Type B pancreatic cell (in vitro differentiated cells): ENCODE results near the gene ELF3. TPM values are rescaled to one million over a fixed set of nuclear protein-coding genes. Genes with fewer than 3 reads are reported as not detected.

ENCODE experiments used
- DNase-seq: peaks from one replicate; pipeline ENCODE4 v3.0.0; 2021; ENCODE audit warnings: mixed read lengths; ENCODE audit not compliant: unreplicated experiment; ENCODE audit errors: extremely low spot score
- H3K27ac Mint-ChIP-seq: 2 replicates; pipeline ENCODE4 v1.8.0; 2021; ENCODE audit warnings: mild to moderate bottlenecking, mixed read lengths
- H3K27me3 Mint-ChIP-seq: 2 replicates; pipeline ENCODE4 v1.8.0; 2021; ENCODE audit warnings: mixed read lengths
- H3K36me3 Mint-ChIP-seq: 2 replicates; pipeline ENCODE4 v1.8.0; 2021; ENCODE audit warnings: mixed read lengths
- H3K4me1 Mint-ChIP-seq: one replicate; pipeline ENCODE4 v1.8.0; 2021; ENCODE audit warnings: mixed read lengths; ENCODE audit not compliant: unreplicated experiment
- H3K4me3 Mint-ChIP-seq: 2 replicates; pipeline ENCODE4 v1.8.0; 2021; ENCODE audit warnings: mild to moderate bottlenecking, mixed read lengths
- H3K9me3 Mint-ChIP-seq: 2 replicates; pipeline ENCODE4 v1.8.0; 2021; ENCODE audit warnings: mixed read lengths
- total RNA-seq: library from RNA; stranded (reverse); gene quantifications from 2 replicates; pipeline ENCODE4 v1.2.1, GENCODE V29; 2021; ENCODE audit warnings: low replicate concordance
- TF ChIP-seq, protein P1 (sequence below): fragments of 200-600 bp; sonication (generic); conservative IDR thresholded peaks from 2 replicates; pipeline ENCODE4 v1.5.0; 2021; ENCODE audit warnings: antibody characterized with exemption, mild to moderate bottlenecking

Gene ELF3
- total RNA-seq, 1 donor from 2014 or later = 237 TPM

GRCh38 chr1:202045705-202046104 lies 35.3 kb downstream of the ELF3 start:
- TF ChIP-seq, protein P1, sequence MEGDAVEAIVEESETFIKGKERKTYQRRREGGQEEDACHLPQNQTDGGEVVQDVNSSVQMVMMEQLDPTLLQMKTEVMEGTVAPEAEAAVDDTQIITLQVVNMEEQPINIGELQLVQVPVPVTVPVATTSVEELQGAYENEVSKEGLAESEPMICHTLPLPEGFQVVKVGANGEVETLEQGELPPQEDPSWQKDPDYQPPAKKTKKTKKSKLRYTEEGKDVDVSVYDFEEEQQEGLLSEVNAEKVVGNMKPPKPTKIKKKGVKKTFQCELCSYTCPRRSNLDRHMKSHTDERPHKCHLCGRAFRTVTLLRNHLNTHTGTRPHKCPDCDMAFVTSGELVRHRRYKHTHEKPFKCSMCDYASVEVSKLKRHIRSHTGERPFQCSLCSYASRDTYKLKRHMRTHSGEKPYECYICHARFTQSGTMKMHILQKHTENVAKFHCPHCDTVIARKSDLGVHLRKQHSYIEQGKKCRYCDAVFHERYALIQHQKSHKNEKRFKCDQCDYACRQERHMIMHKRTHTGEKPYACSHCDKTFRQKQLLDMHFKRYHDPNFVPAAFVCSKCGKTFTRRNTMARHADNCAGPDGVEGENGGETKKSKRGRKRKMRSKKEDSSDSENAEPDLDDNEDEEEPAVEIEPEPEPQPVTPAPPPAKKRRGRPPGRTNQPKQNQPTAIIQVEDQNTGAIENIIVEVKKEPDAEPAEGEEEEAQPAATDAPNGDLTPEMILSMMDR = no peak
- no peaks in the 10 kb centered on the region for H3K36me3 Mint-ChIP-seq
- H3K4me1 Mint-ChIP-seq = peaks cover 9% of the 10 kb centered on the region
- DNase-seq = no peak
- H3K27ac Mint-ChIP-seq = peak overlapping the region; percentile 91
- no peaks in the 10 kb centered on the region for H3K9me3 Mint-ChIP-seq
- no peaks in the 10 kb centered on the region for H3K27me3 Mint-ChIP-seq
- H3K4me3 Mint-ChIP-seq = no peak overlapping the region

DNA sequence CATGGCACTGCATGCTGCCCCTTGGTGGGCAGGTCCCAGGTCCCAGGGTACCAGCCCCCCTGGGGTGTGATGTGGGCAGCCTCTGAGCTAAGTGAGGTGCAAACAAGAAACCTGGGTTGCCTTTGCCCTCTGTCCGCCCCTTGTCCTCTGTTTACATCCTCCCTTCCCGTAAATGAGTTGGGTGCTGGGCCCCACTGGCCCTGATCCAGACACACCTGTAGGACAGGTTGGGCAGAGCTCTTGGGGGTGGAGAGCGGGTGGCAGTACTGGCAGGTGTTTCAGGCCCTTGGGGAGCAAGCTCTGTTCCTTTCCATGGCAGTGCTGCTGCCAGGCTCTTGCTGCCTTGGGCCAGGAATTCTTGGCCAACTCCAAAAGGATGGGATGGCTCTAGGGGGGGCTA lies 35.8 kb downstream of the ELF3 start:
- Mint-ChIP-seq H3K9me3 (no peaks in the 10 kb centered on the region), H3K4me3 (peak overlapping the region; percentile 60), H3K27ac (peak overlapping the region; percentile 91), H3K36me3 (no peaks in the 10 kb centered on the region), H3K27me3 (no peaks in the 10 kb centered on the region), H3K4me1 (peaks cover 9% of the 10 kb centered on the region)
- DNase-seq = no peak
- TF ChIP-seq, protein P1 = no peak

DNA sequence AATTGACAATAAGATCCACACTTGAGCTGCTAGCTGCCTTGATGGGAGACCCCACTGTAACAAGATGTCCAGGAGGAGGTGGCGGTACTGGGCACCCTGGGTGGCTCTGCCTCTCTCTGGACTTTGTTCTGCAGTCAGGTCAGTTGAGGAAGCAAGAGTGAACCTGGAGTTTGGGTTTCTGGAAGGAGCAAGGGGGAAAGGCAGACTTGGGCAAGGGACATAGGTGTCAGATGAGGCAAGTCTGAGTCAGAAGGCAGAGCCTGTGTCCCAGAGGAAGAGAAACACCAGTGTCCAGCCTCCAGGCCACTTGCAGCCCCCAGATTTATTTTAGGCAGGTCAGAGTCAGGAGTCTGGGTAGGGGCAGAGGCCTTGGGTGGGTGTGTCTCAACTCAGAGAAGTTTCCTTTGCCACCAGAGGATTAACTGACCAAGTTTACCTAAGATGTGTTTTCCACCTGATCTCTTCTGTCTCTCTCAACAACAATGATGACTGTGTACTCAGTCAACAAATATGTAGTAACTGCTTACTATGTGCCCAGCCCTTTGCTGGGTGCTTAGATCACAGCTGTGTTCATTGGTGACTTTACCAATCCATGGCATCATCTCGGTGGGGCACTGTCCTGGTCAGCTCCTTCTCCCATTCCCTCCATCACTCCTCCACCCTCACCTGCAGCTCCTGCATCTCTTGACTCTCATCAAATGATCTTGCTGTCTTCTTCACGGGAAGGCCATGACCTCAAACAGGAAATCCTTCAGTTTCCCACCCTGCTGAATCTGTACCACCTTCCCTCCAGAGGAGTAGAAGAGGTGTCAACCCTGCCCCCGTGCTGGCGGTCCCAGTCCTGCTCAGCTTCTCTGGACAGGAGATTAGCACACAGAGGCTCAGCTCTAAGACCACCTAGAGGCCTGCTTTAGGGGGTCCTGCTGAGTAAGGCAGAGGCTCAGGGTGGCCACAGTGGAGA lies 36.6 kb downstream of the ELF3 start:
- TF ChIP-seq, protein P1 = no peak
- Mint-ChIP-seq H3K4me3 (peak overlapping the region; percentile 32), H3K4me1 (peaks cover 9% of the 10 kb centered on the region), H3K27me3 (no peaks in the 10 kb centered on the region), H3K36me3 (no peaks in the 10 kb centered on the region), H3K9me3 (no peaks in the 10 kb centered on the region), H3K27ac (peak overlapping the region; percentile 91)
- DNase-seq = no peak

GRCh38 chr1:202047977-202048376 lies 37.6 kb downstream of the ELF3 start:
- no peaks in the 10 kb centered on the region for H3K9me3 Mint-ChIP-seq
- H3K27me3 Mint-ChIP-seq = no peaks in the 10 kb centered on the region
- no peak for DNase-seq
- peaks cover 9% of the 10 kb centered on the region for H3K4me1 Mint-ChIP-seq
- TF ChIP-seq, protein P1 = no peak
- no peak overlapping the region for H3K4me3 Mint-ChIP-seq
- peak overlapping the region; percentile 91 for H3K27ac Mint-ChIP-seq
- H3K36me3 Mint-ChIP-seq = no peaks in the 10 kb centered on the region

DNA sequence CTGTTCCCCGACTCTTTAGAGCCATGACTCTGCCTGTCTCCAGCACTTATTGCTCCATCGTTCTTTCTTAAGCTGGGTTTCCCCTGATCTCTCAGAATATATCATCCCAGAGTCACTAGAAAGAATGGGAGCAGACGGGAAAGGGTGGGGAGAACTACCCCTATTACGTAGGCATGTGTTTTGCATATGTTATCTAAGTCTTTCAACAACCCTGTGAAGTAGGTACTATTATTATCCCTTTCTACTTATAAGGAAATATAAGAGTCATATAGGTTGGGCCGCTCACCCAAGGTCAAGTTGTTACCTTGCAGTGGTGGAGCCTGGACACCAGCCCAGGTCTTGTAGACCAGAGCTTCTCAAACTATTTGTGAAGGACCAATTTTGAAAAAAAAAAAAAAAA lies 38.7 kb downstream of the ELF3 start:
- peak overlapping the region; percentile 81 for H3K27ac Mint-ChIP-seq
- TF ChIP-seq, protein P1 = no peak
- H3K36me3 Mint-ChIP-seq = no peaks in the 10 kb centered on the region
- H3K27me3 Mint-ChIP-seq = no peaks in the 10 kb centered on the region
- H3K4me1 Mint-ChIP-seq = peaks cover 9% of the 10 kb centered on the region
- H3K9me3 Mint-ChIP-seq = no peaks in the 10 kb centered on the region
- DNase-seq = no peak
- H3K4me3 Mint-ChIP-seq = peak overlapping the region; percentile 32
